BLaER1 treated with 17β-estradiol and CSF1 and Interleukin-3, amounts not matched to agents 10 nM and 100 nM (cell line): ENCODE measurements around the gene FOXO6.

Experiments
- H3K27ac ChIP-seq, 11 experiments: shearing (Covaris generic); formaldehyde crosslinking; 2 replicates each; pipeline ENCODE4 v1.8.1; 2022
- H3K27me3 ChIP-seq, 11 experiments: shearing (Covaris generic); formaldehyde crosslinking; 2 replicates each; pipeline ENCODE4 v1.8.1; 2022
- H3K36me3 ChIP-seq, 11 experiments: shearing (Covaris generic); formaldehyde crosslinking; 2 replicates each; pipeline ENCODE4 v1.8.1; 2022
- H3K4me1 ChIP-seq, 10 experiments: shearing (Covaris generic); formaldehyde crosslinking; 2 replicates each; pipeline ENCODE4 v1.8.1; 2022
- H3K4me2 ChIP-seq, 11 experiments: shearing (Covaris generic); formaldehyde crosslinking; 2 replicates each; pipeline ENCODE4 v1.8.1; 2022
- H3K4me3 ChIP-seq, 10 experiments: shearing (Covaris generic); formaldehyde crosslinking; 2 replicates each; pipeline ENCODE4 v1.8.1; 2022
- H3K9ac ChIP-seq, 11 experiments: shearing (Covaris generic); formaldehyde crosslinking; 2 replicates each; pipeline ENCODE4 v1.8.1; 2022
- H3K9me3 ChIP-seq, 11 experiments: shearing (Covaris generic); formaldehyde crosslinking; replicated peaks in 1 of 11; 2 replicates each; pipeline ENCODE4 v1.8.1; 2022
- H4K20me1 ChIP-seq, 11 experiments: shearing (Covaris generic); formaldehyde crosslinking; 2 replicates each; pipeline ENCODE4 v1.8.1; 2022
- Cebpa-rat ChIP-seq, 11 experiments: shearing (Covaris generic); IDR thresholded peaks; 2 replicates each; pipeline ENCODE4 v1.8.1; 2022

The FOXO6 gene

DNA sequence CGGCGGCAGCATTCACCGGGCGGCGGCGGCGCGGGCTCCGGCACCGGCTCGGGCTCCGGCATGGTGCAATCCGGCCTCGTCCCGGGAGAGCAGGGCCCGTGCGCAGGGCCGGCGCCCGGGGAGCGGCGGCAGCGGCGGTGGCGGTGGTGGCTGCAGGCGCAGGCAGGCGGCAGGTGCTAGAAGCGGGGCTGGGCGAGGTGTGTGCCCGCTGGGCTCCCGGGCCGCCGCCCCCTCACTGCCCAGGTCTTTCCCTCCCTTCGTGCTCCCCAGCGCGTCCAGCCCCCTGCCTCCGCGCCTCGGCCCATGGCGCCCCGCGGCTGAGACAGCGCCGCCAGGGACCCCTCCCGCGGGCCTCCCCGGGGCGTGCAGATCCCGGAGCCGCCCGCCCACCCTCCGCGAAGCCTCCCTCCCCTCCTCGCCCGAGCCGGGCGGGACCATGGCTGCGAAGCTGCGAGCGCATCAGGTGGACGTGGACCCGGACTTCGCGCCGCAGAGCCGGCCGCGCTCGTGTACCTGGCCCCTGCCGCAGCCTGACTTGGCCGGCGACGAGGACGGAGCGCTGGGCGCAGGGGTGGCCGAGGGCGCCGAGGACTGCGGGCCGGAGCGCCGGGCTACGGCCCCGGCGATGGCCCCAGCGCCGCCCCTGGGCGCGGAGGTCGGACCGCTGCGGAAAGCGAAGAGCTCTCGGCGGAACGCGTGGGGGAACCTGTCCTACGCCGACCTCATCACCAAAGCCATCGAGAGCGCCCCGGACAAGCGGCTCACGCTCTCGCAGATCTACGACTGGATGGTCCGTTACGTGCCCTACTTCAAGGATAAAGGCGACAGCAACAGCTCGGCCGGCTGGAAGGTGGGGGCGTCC is 492 bp downstream of the FOXO6 start:
- no peaks in the 10 kb centered on the region for H3K9me3 ChIP-seq
- TF ChIP-seq Cebpa-rat (IDR thresholded peaks at IDR 0.05) = no peak
- peak overlapping the region; percentile 30 to 79 (median 67); a peak in 21 of 22 replicates for H3K9ac ChIP-seq
- peak overlapping the region in 3 of 11 experiments; percentile 34 to 53 (median 35); a peak in 4 of 22 replicates for H3K27ac ChIP-seq
- H3K4me3 ChIP-seq = peak overlapping the region; percentile 59 to 78 (median 70)
- H3K4me2 ChIP-seq = peak overlapping the region; percentile 97 to 100 (median 100)
- peaks cover 20 to 41% (median 26%) of the 10 kb centered on the region in 11 experiments; a peak in 20 of 22 replicates for H3K27me3 ChIP-seq
- no peaks in the 10 kb centered on the region for H3K36me3 ChIP-seq
- peaks cover 57 to 91% (median 88%) of the 10 kb centered on the region in 10 experiments for H3K4me1 ChIP-seq
- H4K20me1 ChIP-seq = peaks cover 0 to 47% (median 12%) of the 10 kb centered on the region in 11 experiments; a peak in 9 of 22 replicates

DNA sequence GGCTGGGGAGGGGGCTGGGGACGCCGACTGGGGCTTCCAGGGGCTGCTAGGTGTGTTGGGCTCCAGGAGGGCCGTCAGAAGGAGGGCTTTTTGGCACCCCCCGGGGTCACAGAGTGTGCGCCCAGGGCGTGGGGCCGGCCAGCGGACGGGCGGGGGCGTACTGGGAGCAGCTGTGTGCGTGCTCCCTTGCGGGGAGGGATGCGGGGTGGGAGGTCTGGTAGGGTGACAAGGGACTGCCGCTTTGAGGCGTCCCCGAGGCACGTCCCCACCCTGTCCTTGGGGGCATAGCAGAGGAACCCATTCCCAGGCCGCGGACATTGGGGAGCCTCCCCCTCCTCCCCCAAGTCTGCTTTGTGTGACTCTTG is 1.1 kb downstream of the FOXO6 start:
- peak overlapping the region; percentile 59 to 78 (median 70) for H3K4me3 ChIP-seq
- peaks cover 0 to 45% (median 12%) of the 10 kb centered on the region in 11 experiments; a peak in 9 of 22 replicates for H4K20me1 ChIP-seq
- peak overlapping the region; percentile 97 to 100 (median 100) for H3K4me2 ChIP-seq
- H3K27ac ChIP-seq = no peak overlapping the region
- no peak for TF ChIP-seq Cebpa-rat (IDR thresholded peaks at IDR 0.05)
- peak overlapping the region in 8 of 11 experiments; percentile 53 to 79 (median 68); a peak in 12 of 22 replicates for H3K9ac ChIP-seq
- peaks cover 20 to 47% (median 26%) of the 10 kb centered on the region in 11 experiments; a peak in 20 of 22 replicates for H3K27me3 ChIP-seq
- no peaks in the 10 kb centered on the region for H3K9me3 ChIP-seq
- H3K4me1 ChIP-seq = peaks cover 57 to 91% (median 88%) of the 10 kb centered on the region in 10 experiments
- H3K36me3 ChIP-seq = no peaks in the 10 kb centered on the region

DNA sequence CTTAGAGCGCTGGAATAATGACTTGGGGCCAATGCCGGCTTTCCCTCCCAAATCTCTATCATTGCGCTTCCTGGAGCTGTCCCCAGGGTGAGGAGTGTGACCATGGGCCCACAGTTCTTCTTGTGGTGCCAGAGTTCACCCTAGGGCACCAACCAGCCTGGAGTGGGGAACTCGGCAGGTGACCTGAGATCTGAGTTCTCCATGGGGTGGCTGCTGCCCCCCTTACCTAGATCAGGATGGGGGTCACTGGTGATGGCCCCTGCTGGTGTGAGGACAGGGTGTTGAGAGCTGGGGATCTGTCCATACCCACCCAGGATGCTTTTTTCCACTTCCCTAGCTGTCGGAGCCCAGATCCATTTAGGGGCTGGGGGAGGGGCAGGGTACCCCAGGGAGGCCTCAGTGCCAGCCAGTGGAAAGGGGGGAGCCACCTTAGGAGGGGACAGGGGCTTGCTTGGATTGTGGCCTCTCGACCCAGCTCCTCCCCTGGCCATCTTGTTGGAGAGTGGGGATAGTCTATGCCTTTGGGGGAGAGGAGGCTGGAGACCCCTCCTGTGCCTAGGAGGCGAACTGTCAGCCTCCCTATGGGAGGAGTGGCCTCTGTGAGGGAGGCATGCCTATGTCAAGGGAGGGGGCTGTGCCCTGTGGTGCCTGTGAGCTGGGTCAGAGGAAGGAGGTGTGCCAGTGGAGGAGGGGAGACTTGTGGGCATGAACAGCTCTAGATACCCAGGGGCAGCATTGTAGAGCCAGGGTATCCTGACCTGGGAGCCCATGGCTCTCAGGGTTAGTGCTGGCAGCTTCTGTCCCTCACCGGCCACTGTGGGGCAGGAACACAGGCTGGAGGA is 1.7 kb downstream of the FOXO6 start:
- peak overlapping the region; percentile 97 to 100 (median 100) for H3K4me2 ChIP-seq
- H3K27ac ChIP-seq = no peak overlapping the region
- H4K20me1 ChIP-seq = peaks cover 0 to 38% (median 12%) of the 10 kb centered on the region in 11 experiments; a peak in 8 of 22 replicates
- no peaks in the 10 kb centered on the region for H3K9me3 ChIP-seq
- TF ChIP-seq Cebpa-rat (IDR thresholded peaks at IDR 0.05) = no peak
- H3K9ac ChIP-seq = peak overlapping the region in 4 of 11 experiments; percentile 70 to 79 (median 76); a peak in 6 of 22 replicates
- H3K4me1 ChIP-seq = peaks cover 51 to 91% (median 88%) of the 10 kb centered on the region in 10 experiments
- H3K36me3 ChIP-seq = no peaks in the 10 kb centered on the region
- H3K4me3 ChIP-seq = peak overlapping the region in 6 of 10 experiments; percentile 67 to 78 (median 70); a peak in 11 of 20 replicates
- peaks cover 20 to 52% (median 26%) of the 10 kb centered on the region in 11 experiments; a peak in 20 of 22 replicates for H3K27me3 ChIP-seq

DNA sequence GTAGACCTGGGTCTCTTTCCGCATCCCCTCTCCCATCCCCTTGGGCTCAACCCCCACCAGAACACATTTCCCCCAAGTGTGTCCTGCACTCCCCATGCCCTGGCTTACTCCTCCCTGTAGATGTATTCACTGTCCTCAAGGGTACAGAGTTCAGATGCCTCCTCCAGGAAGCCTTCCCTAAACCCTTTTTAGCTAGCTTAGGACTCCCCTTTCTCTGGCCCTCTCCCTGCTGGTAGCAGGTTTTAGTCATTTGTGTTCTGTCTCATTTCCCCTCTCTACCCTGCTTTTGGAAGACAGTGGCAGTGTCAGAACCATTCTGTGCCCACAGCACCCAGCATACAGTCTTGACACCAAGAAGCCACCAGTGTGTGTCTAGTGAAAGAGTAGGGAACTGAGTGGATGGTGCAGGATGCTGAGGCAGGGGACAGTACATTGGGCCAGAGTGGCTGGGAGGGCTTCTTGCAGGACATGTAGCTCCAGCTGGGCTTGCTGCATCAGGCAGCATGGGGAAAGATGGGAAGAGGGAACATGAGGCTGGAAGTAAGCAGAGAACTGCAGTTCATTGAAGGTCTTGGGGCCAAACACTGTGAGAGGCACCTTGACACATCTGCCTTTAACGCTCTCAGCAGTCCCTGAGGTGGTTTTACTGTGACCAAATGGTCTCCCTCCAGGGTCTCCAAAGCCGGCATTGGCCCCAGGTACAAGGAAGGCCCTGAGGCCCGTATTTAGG is 2.5 kb downstream of the FOXO6 start:
- Histone ChIP-seq H3K36me3 (no peaks in the 10 kb centered on the region), H3K9me3 (no peaks in the 10 kb centered on the region), H3K27me3 (peaks cover 20 to 52% (median 26%) of the 10 kb centered on the region in 11 experiments; a peak in 20 of 22 replicates), H3K9ac (peak overlapping the region in 3 of 11 experiments; percentile 75 to 79 (median 78); a peak in 3 of 22 replicates), H3K4me1 (peaks cover 43 to 91% (median 88%) of the 10 kb centered on the region in 10 experiments), H3K4me2 (peak overlapping the region in 9 of 11 experiments; percentile 98 to 100 (median 100); a peak in 18 of 22 replicates), H3K4me3 (peak overlapping the region in 3 of 10 experiments; percentile 13 to 76 (median 70); a peak in 4 of 20 replicates), H3K27ac (no peak overlapping the region), H4K20me1 (peaks cover 0 to 38% (median 12%) of the 10 kb centered on the region in 11 experiments; a peak in 8 of 22 replicates)
- TF ChIP-seq Cebpa-rat (IDR thresholded peaks at IDR 0.05) = no peak

- no peak for TF ChIP-seq Cebpa-rat (IDR thresholded peaks at IDR 0.05)
- no peak overlapping the region for H3K4me3 ChIP-seq
- peak overlapping the region in 3 of 11 experiments; percentile 7 to 80 (median 77); a peak in 3 of 22 replicates for H3K9ac ChIP-seq
- H3K4me1 ChIP-seq = peaks cover 38 to 91% (median 88%) of the 10 kb centered on the region in 10 experiments
- H3K36me3 ChIP-seq = no peaks in the 10 kb centered on the region
- H3K27me3 ChIP-seq = peaks cover 20 to 52% (median 26%) of the 10 kb centered on the region in 11 experiments; a peak in 20 of 22 replicates
- H4K20me1 ChIP-seq = peaks cover 0 to 38% (median 12%) of the 10 kb centered on the region in 11 experiments; a peak in 8 of 22 replicates
- no peaks in the 10 kb centered on the region for H3K9me3 ChIP-seq
- H3K27ac ChIP-seq = peak overlapping the region in 1 of 11 experiments; percentile 76; a peak in 1 of 22 replicates
- peak overlapping the region in 10 of 11 experiments; percentile 3 to 99 (median 92); a peak in 18 of 22 replicates for H3K4me2 ChIP-seq
These were observed 3.4 kb downstream of the FOXO6 start for GRCh38 chr1:41364442-41365319.

- peaks cover 20 to 52% (median 26%) of the 10 kb centered on the region in 11 experiments; a peak in 20 of 22 replicates for H3K27me3 ChIP-seq
- H3K4me1 ChIP-seq = peaks cover 39 to 91% (median 87%) of the 10 kb centered on the region in 10 experiments
- no peak for TF ChIP-seq Cebpa-rat (IDR thresholded peaks at IDR 0.05)
- H3K36me3 ChIP-seq = no peaks in the 10 kb centered on the region
- H3K27ac ChIP-seq = peak overlapping the region in 5 of 11 experiments; percentile 68 to 79 (median 76); a peak in 7 of 22 replicates
- no peak overlapping the region for H3K4me3 ChIP-seq
- no peaks in the 10 kb centered on the region for H3K9me3 ChIP-seq
- peak overlapping the region in 10 of 11 experiments; percentile 87 to 99 (median 95); a peak in 20 of 22 replicates for H3K4me2 ChIP-seq
- peaks cover 0 to 38% (median 12%) of the 10 kb centered on the region in 11 experiments; a peak in 8 of 22 replicates for H4K20me1 ChIP-seq
- peak overlapping the region in 5 of 11 experiments; percentile 75 to 80 (median 78); a peak in 5 of 22 replicates for H3K9ac ChIP-seq
These were observed 4.0 kb downstream of the FOXO6 start for GRCh38 chr1:41365320-41365633.
